SK-N-SH (cell line): ENCODE results near the gene IL4R. TPM values are rescaled to one million over a fixed set of nuclear protein-coding genes. Genes with fewer than 3 reads are reported as not detected.

ENCODE experiments used
- CTCF ChIA-PET: fragments of 300-600, 350-600 bp; formaldehyde crosslinking; extraction: SDS; loops from one replicate; lab custom pipeline; 2021; lab: Yijun Ruan, JAX
- POLR2A ChIA-PET: fragments of 350-600 bp; sonication (Branson Sonifier 250); formaldehyde crosslinking; extraction: SDS; loops from one replicate; lab custom pipeline; 2020; ENCODE audit warnings: antibody characterized with exemption, inconsistent platforms; lab: Yijun Ruan, JAX
- DNase-seq: peaks from one replicate; pipeline ENCODE4 v3.0.0; 2012
- H2AFZ ChIP-seq: fragments of 200-600 bp; sonication (generic); 2 replicates; pipeline ENCODE4 v1.8.1; 2016; ENCODE audit warnings: antibody characterized with exemption, mild to moderate bottlenecking, low read depth
- H3F3A ChIP-seq: fragments of 200-600 bp; sonication (generic); replicated peaks from 2 replicates; pipeline ENCODE3; 2016; ENCODE audit warnings: antibody characterized with exemption, mild to moderate bottlenecking; ENCODE audit not compliant: insufficient read depth
- H3K27ac ChIP-seq, 2 experiments: fragments of 200-500 bp in 1 of 2; fragments of 200-600 bp in 1 of 2; sonication (Bioruptor generic) in 1 of 2; sonication (generic), shearing (Covaris generic) in 1 of 2; 2 replicates each; pipeline versions ENCODE4 v1.5.1 to v1.6.1; 2014 to 2016; ENCODE audit warnings: low read depth in 2 of 2, inconsistent platforms in 1 of 2, low read length in 1 of 2, mild to moderate bottlenecking in 1 of 2, mixed read lengths in 1 of 2
- H3K27me3 ChIP-seq: fragments of 200-600 bp; sonication (generic), shearing (Covaris generic); 2 replicates; pipeline ENCODE4 v1.6.1; 2016; ENCODE audit warnings: mixed run types; ENCODE audit not compliant: insufficient read depth
- H3K36me3 ChIP-seq, 2 experiments: fragments of 200-500 bp in 1 of 2; fragments of 200-600 bp in 1 of 2; sonication (Bioruptor generic) in 1 of 2; sonication (generic) in 1 of 2; replicated peaks in 1 of 2; 2 replicates each; pipeline versions ENCODE3 to v1.5.1; 2014 to 2016; ENCODE audit warnings: low read length in 1 of 2, mild to moderate bottlenecking in 1 of 2; ENCODE audit not compliant: insufficient read depth in 2 of 2, control insufficient read depth in 1 of 2
- H3K4me1 ChIP-seq, 2 experiments: fragments of 200-500 bp in 1 of 2; fragments of 200-600 bp in 1 of 2; sonication (Bioruptor generic) in 1 of 2; sonication (generic), shearing (Covaris generic) in 1 of 2; 2 replicates each; pipeline versions ENCODE4 v1.5.1 to v1.6.1; 2014 to 2016; ENCODE audit warnings: low read depth in 1 of 2, low read length in 1 of 2, mixed run types in 1 of 2; ENCODE audit not compliant: insufficient read depth in 2 of 2, control insufficient read depth in 1 of 2
- H3K4me2 ChIP-seq: fragments of 200-600 bp; sonication (generic), shearing (Covaris generic); 2 replicates; pipeline ENCODE4 v1.6.1; 2017; ENCODE audit warnings: mixed run types
- H3K4me3 ChIP-seq, 2 experiments: fragments of 200-500 bp in 1 of 2; fragments of 200-600 bp in 1 of 2; sonication (Bioruptor generic) in 1 of 2; sonication (generic), shearing (Covaris generic) in 1 of 2; 2 replicates each; pipeline versions ENCODE4 v1.5.1 to v1.8.1; 2014 to 2016; ENCODE audit warnings: low read depth in 2 of 2, inconsistent platforms in 1 of 2, low read length in 1 of 2, mild to moderate bottlenecking in 1 of 2, mixed read lengths in 1 of 2, moderate library complexity in 1 of 2
- H3K79me2 ChIP-seq: fragments of 200-600 bp; sonication (generic); 2 replicates; pipeline ENCODE4 v1.8.1; 2017; ENCODE audit warnings: mild to moderate bottlenecking; ENCODE audit not compliant: insufficient read depth
- H3K9ac ChIP-seq: fragments of 200-600 bp; sonication (generic); 2 replicates; pipeline ENCODE4 v1.6.1; 2017; ENCODE audit warnings: mixed run types
- H3K9me2 ChIP-seq: fragments of 200-600 bp; sonication (generic); 2 replicates; pipeline ENCODE4 v1.6.1; 2017; ENCODE audit warnings: mixed run types
- H3K9me3 ChIP-seq: fragments of 200-600 bp; sonication (generic); 2 replicates; pipeline ENCODE4 v1.6.1; 2017; ENCODE audit warnings: mixed run types, mild to moderate bottlenecking, moderate library complexity
- H4K20me1 ChIP-seq: fragments of 200-600 bp; sonication (generic); 2 replicates; pipeline ENCODE4 v1.6.1; 2017; ENCODE audit warnings: mild to moderate bottlenecking, mixed run types; ENCODE audit not compliant: insufficient read depth
- CHD2 ChIP-seq: fragments of 150-350 bp; IDR thresholded peaks from 2 replicates; pipeline ENCODE4 v1.6.1; 2018; ENCODE audit warnings: low read length; ENCODE audit not compliant: partially characterized antibody
- CTCF ChIP-seq: fragments of 200-600 bp; sonication (generic); IDR thresholded peaks from 2 replicates; pipeline ENCODE4 v1.6.1; 2017; ENCODE audit warnings: antibody characterized with exemption, mild to moderate bottlenecking, moderate library complexity
- FOSL2 ChIP-seq: IDR thresholded peaks from 2 replicates; pipeline ENCODE4 v1.4.0; 2012; ENCODE audit warnings: low read depth, mild to moderate bottlenecking, moderate library complexity, borderline replicate concordance
- FOXM1 ChIP-seq: IDR thresholded peaks from 2 replicates; pipeline ENCODE4 v1.4.0; 2012; ENCODE audit warnings: low read depth, mild to moderate bottlenecking
- GATA2 ChIP-seq: sonication (generic); formaldehyde crosslinking; IDR thresholded peaks from 2 replicates; pipeline ENCODE4 v1.5.0; 2020; ENCODE audit warnings: mild to moderate bottlenecking, missing genetic modification reagents
- NFIC ChIP-seq: IDR thresholded peaks from 2 replicates; pipeline ENCODE4 v1.4.0; 2012; ENCODE audit warnings: borderline replicate concordance
- PBX3 ChIP-seq: IDR thresholded peaks from 2 replicates; pipeline ENCODE4; 2012
- RFX5 ChIP-seq: IDR thresholded peaks from 2 replicates; pipeline ENCODE4 v1.6.1; 2012; ENCODE audit warnings: mild to moderate bottlenecking, improper control_type of control experiment, low read length
- ZBTB33 ChIP-seq: IDR thresholded peaks from 2 replicates; pipeline ENCODE4 v1.4.0; 2012; ENCODE audit warnings: low read depth, borderline replicate concordance
- WGBS: methylation state at CpG from one replicate; pipeline ENCODE4 v1.1.6; 2017; ENCODE audit warnings: low lambda C conversion rate; 5-methylcytosine and 5-hydroxymethylcytosine counted together
- polyA plus RNA-seq, 3 experiments: library from polyadenylated mRNA; depleted of rRNA; stranded (reverse); fragments of >200 nt; gene quantifications; 2 replicates each; pipeline ENCODE4 v1.2.3, GENCODE V29; 2012

Gene IL4R
- polyA plus RNA-seq, 1 of the 3 experiments (the other 2 are of a cell fraction): 16.1 TPM

- no peaks in the 10 kb centered on the region for H3K36me3 ChIP-seq
- H3K9ac ChIP-seq: no peak overlapping the region
- H3K4me1 ChIP-seq: peaks cover 0 to 5% of the 10 kb centered on the region in 2 experiments; a peak in 1 of 4 replicates
- no peak overlapping the region for H3K4me2 ChIP-seq
- H3K27me3 ChIP-seq: no peaks in the 10 kb centered on the region
- no peaks in the 10 kb centered on the region for H4K20me1 ChIP-seq
- POLR2A ChIA-PET: no interaction called here
- no peak overlapping the region for H3K4me3 ChIP-seq
- H3K27ac ChIP-seq: no peak overlapping the region
- H3K79me2 ChIP-seq: no peaks in the 10 kb centered on the region
- no peak for DNase-seq
- TF ChIP-seq NFIC (no peak), ZBTB33 (no peak), CTCF (no peak), RFX5 (no peak), PBX3 (no peak), FOXM1 (no peak), CHD2 (no peak), GATA2 (CRISPR knock-in tag) (no peak)
- TF ChIP-seq, all 33 proteins: peak for 0
- CTCF ChIA-PET: no interaction called here
- Histone ChIP-seq H3K9me3 (no peaks in the 10 kb centered on the region), H2AFZ (no peak overlapping the region), H3K9me2 (no peaks in the 10 kb centered on the region), H3F3A (peaks cover 14% of the 10 kb centered on the region)
- WGBS: 79% methylated on average over 5 of the region's 5 CpGs
Observed at GRCh38 chr16:27291106-27291505, 22.7 kb upstream of the IL4R start.

GRCh38 chr16:27291722-27292240, 22.0 kb upstream of the IL4R start:
- no peaks in the 10 kb centered on the region for H3K9me2 ChIP-seq
- peaks cover 11% of the 10 kb centered on the region for H3F3A ChIP-seq
- H3K27ac ChIP-seq: no peak overlapping the region
- H3K79me2 ChIP-seq: no peaks in the 10 kb centered on the region
- H2AFZ ChIP-seq: no peak overlapping the region
- H3K27me3 ChIP-seq: no peaks in the 10 kb centered on the region
- H3K4me1 ChIP-seq: peaks cover 0 to 3% of the 10 kb centered on the region in 2 experiments; a peak in 1 of 4 replicates
- H3K9ac ChIP-seq: no peak overlapping the region
- ChIA-PET POLR2A (no interaction called here), CTCF (no interaction called here)
- no peak overlapping the region for H3K4me3 ChIP-seq
- H3K9me3 ChIP-seq: no peaks in the 10 kb centered on the region
- no peaks in the 10 kb centered on the region for H3K36me3 ChIP-seq
- no peaks in the 10 kb centered on the region for H4K20me1 ChIP-seq
- WGBS: 92% methylated on average over 4 of the region's 4 CpGs
- no peak for DNase-seq
- no peak overlapping the region for H3K4me2 ChIP-seq
- no peak for TF ChIP-seq FOSL2
